Measurements from ENCODE around the gene VGLL1.
A peak's percentile ranks its signal among the peaks of the same experiment; 100 is the strongest.

Gene VGLL1

DNA sequence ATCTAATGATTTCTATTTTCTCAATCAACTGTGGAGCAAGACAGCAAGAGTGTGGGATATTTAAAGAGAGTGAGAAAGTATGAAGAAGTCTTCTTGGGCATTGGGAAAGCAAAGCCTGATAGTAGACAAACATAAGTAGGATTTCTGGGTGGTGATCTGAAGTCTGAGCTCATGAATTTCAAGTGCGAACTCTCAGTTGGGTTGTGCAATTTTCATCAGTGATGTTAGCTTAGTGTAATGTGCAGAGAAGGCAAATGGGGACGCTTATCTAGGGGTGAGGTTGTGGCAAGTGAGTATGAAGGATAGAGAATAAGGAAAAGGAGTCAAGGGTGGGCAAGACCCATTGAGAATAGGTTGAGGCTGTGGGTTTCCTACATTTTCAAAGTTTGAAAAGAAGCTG lies 23.7 kb downstream of the VGLL1 start:
- no peak for DNase-seq (ENCODE audit: low spot score)

DNA sequence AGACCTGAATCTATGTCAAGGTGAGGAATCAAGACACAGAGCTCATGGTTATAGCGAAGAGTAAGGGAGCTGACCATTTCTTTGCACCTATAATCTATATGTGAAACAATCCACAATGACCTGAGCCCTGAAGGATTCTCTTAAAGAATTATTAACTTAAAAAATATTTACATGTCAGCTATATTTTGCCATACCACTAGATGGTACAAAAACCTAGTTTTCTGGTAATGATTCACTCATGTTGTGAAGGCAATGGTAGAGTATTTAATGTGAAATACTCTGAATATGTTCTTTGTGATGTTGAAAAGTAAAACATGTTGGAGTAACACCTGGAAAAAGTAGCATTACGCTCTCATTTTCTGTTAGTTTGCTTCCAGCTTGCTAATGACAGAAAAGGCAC lies 40.0 kb downstream of the VGLL1 start:
- DNase-seq (ENCODE audit: low spot score) = no peak

DNA sequence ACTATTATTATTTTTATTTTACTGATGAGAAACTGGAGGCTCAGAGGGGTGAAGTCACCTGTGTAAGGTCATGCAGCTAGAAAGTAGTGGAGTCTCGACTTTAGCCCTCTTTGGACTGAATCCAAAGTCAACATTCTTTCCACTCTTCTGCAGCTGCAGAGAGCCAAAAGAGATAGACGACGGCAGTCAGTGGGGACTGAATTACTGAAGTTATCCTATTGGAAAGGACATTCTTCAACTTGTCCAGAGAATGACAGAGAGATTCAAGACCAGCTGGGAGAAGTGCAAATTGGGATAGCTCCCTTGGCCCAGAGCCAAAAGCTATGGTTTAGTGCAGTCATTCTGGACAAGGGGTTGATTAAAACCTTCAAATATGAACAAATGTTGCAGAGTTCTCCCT lies 42.5 kb downstream of the VGLL1 start:
- DNase-seq (ENCODE audit: low spot score) = peak; percentile 35

DNA sequence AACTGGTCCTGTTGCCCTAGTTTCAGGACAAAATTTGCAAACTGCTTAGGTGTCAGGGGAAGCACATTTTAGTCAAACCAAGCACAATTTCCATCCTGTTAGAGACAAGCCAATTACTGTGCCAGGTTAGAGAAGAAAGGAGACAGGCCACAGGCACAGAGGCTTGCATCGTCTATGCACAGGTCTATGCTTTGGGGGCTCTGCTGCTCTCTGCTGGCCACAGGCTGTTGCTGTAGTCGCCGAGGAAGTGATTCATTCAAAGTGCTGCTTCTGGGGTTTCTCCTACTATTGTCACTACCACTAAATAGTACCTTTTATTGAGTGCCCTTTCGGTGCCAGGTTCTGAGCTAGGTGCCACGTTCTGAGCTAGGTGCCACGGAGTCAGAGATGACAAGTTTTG lies 45.5 kb downstream of the VGLL1 start:
- peak; percentile 62 for DNase-seq (ENCODE audit: low spot score)

DNA sequence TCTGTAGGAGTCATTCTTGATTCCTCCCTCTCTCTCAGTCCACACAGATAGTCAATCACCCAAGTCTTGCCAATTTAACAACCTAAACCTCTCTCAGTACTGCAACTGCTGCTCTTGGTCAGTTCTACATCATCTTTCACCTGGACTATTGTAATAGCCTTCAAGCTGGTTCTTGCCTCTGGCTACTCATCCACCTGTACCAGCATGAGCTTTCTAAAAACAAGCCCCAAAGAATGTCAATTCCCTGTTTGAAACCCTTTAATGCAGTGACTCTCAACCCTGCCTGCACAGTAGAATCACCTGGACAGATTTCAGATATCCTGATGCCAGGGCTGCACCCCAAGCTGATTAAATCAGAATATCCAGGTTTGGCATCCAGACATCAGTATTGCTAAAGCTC lies 48.3 kb downstream of the VGLL1 start:
- no peak for DNase-seq (ENCODE audit: low spot score)

DNA sequence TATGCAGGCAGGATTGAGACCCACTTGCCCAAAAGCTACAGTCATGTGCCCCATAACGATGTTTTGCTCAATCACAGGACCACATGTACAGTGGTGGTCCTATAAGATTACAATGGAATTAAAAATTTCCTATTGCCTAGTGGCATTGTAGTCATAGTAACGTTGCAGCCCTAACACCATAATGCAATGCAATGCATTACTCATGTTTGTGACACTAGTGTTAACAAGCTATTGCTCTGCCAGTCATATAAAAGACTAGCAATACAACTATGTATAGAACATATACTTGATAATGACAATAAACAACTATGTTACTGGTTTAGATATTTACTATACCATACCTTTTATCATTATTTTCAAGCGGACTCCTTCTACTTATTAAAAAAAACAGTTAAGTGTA lies 50.6 kb downstream of the VGLL1 start:
- no peak for DNase-seq (ENCODE audit: low spot score)

DNA sequence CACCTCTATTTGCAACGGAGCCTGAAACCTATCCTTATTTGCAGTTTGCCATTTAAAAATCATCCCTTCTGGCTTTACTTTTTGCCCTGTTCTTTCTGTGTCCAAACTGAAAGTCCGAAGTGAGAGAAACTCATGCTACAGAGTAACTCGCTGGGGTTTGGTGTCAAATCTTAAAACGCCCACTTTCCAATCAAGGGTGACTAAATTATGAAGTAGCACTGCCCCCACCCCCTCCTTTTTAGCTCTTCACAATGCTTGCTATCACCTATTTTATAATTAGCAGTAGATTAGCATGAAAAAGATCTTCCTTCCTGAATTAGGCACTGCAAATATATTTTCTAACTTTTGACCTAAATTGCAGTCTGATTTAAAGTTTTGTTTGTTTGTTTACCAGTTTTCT lies 52.5 kb downstream of the VGLL1 start:
- DNase-seq (ENCODE audit: low spot score) = no peak

DNA sequence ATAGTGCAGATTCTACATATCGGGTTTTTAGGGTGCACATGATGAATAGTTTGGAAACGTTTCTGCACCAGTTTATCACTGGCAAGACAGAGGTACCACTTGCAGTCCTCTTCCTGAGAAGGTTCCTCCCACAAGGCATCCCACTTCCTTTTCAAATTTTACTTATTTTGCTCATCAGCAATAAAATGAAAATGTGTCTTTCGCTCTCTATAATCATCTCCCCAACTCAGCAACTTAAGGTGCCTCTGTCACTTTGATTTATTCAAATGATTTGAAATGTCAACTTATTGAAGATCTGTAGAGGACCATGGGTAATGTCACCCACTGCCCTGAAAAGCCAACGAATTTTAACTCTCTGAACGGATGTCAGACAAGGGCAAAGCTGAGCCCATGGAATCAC lies 53.2 kb downstream of the VGLL1 start:
- DNase-seq (ENCODE audit: low spot score) = no peak

DNA sequence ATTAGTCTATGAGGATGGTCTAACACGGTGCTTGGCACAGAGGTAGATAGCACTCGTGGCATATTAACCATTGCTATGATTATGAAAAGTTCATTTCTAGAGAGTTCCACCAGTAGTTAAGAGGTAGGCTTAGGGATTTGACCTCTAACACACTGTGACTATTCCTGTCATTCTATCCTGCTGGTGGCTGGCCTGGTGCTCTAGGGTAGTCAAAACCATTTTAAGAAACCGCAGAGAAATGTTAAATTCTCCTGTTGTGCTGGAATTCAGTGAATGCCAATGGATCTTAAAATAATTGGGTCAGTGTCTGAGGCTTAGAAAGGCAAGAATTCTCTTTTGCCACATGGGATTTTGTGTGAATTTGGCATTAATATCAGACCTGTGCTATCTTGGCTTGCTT lies 53.9 kb downstream of the VGLL1 start:
- no peak for DNase-seq (ENCODE audit: low spot score)

DNA sequence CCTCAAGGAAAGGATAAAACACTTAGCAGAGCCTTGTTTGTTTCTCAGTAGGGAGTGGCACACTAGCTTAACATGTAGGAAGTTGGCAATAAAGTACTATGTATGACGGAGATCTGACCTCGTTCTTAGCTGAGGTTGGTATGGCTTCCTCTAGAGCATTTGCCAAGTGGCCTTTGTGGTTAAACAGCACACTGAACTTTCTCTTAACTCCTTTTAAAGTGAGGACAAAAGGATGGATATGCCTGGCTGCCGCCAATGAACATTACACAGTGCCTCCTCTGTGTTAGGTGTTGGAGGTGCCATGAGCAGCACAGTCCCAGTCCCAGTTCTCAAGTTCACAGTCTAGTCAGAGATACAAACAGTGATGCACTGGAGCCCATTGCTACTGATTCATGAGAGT lies 54.4 kb downstream of the VGLL1 start:
- DNase-seq (ENCODE audit: low spot score) = no peak

DNA sequence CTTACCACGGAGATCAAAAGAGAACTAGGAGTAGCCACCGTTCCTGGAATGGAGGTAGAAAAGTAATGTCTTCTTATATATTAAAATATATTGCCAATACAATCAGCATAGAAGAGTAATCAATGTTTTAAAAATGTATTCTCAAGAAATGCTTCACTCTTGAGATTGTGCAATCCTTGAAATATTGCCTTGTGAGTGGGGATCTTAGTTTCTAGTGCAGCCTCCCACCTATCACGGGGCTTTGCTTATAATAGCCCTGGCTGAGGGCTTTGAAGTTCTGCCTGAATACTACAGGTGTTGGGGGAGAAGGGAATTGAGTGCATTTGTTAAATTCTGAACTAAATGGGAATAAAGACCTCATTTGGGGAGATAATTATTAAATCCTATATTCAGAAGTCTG lies 55.5 kb downstream of the VGLL1 start:
- DNase-seq (ENCODE audit: low spot score) = no peak

DNA sequence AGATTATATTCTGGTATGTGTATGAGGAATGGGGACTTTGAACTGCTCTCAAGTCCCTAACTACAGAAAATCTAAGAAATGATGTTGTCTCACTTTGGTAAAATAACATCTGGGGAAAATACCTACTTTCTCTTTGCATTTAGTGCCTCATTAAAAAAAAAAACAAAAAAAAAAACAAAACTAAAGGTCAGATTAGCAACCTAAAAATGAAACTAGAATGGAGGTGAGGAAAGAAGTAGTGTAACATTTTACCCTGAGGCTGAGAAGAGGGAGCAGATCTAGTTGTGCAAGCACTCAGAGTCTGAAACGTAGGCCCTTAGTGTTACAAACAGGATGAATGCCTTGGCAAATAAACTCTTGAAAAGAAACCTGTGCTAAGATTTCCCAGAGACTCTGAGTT lies 56.0 kb downstream of the VGLL1 start:
- DNase-seq (ENCODE audit: low spot score) = no peak

DNA sequence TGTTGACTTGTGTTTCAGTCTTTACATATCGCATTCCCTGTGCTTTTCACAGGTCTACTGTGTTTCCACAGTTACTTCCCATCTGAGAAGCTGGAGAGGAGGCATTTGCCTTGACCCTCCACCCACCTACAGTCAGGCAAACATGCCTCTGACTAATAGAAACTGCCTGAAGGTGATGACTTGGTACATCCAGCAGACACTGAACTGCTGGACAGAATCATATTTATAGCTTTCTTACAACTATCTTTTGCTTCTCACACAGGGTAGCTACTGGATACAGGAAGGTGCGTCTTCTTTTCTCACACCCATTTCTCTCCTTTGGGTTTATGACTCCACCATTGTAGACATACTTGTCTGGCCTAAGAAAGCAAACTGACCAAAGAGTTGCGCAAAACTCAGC lies 58.0 kb downstream of the VGLL1 start:
- peak; percentile 9 for DNase-seq (ENCODE audit: low spot score)

DNA sequence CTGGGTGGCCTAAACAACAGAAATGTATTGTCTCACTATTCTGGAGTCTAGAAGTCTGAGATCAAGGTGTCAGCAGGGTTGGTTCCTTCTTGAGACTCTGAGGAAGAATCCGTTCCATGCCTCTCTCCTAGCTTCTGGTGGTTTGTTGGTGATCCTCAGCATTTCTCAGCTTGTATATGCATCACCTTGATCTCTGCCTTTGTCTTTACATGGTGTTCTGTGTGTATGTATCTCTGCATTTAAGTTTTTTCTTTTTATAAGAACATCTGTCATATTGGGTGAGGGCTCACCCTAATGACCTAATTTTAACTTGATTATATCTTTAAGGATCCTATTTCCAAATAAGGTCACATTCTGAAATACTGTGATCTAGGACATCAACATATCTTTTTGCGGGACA lies 65.3 kb downstream of the VGLL1 start:
- no peak for DNase-seq (ENCODE audit: low spot score)

DNA sequence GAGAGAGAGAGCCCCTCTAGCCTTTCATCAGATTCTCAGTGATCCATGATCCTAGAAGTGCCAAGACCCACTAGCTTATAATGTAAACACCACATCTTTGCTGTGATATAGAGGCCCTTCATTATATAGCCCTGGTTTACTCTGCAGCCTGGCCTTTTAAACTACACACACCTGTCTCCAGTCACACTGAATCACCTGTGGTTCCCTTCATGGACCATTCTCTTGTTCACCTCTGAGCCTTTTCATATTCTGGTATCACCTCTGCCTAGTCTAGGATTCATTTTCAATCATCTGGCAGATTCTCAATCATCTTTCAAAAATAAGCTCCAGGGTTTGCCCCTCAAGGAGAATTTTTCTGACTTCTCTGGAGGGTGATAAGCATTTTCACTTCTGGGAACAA lies 65.9 kb downstream of the VGLL1 start:
- DNase-seq (ENCODE audit: low spot score) = no peak

DNA sequence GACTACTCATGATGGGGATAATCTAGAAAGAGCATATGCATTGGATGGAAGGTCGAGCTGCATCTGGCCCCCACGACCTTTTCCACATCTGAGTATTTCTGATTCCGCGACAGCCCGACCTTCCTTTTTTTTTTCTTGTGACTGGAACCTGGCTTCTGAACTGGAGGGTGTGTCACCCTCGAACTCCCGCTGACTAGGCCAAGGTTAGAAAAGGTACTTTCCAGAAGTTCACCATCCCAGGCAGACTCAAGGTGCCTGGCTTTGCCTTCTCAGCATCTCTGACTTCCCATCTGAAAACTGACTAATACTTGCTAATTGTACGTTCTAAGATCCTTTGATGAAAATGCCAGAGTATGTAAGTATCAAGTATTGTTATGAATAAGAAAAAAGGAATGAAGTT lies 66.6 kb downstream of the VGLL1 start:
- DNase-seq (ENCODE audit: low spot score) = no peak

DNA sequence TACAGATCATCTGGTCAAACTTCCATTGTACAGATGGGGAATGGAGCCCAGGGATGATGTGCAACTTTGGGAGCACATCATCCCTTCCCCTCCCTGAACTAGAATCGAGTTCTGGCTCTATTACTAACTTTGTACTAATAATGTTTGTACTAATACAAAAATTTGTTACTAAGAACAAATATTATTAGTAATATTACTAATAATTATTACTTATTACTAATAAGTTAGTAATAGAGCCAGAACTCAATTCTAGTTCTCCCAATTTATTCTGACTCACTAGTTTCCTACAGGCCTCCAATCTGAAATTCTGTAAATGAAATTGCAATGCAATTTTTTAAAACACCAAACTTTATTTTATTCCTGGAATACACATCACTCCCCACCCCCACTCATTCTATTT lies 68.0 kb downstream of the VGLL1 start:
- DNase-seq (ENCODE audit: low spot score) = no peak
